ENCODE results near the gene EPHA8.

The EPHA8 gene

DNA sequence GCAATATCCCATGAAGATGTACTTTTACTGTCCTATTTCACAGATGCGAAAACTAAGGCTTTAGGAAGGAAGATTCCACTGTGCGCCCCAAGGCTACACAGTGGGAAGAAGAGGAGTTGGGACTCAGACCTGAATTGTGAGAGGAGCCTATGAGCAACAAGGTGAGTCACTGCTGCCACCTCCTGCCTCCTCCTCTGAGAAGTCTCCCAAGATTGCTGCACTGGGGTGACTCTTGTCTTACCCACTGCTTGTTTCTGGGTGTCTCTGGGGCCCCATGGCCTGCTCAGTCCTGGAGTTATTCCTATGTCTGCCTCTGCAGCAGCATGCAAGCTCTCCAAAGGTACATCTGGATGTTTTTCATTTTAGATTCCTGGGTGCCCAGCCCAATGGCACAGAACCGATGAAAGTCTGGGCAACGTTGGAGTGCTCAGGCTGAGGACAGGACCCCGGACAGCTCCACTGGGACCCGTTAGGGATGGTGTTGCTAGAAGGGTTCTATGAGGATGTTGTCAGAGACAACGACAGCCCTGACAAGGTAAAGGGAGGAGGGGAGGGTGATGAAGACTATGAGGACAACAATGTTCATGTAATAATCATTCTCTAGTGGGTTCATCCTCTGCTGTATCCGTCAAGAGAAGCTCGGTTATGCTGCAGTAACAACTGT, 62.1 kb downstream of the EPHA8 start:
- no peak for DNase-seq

DNA sequence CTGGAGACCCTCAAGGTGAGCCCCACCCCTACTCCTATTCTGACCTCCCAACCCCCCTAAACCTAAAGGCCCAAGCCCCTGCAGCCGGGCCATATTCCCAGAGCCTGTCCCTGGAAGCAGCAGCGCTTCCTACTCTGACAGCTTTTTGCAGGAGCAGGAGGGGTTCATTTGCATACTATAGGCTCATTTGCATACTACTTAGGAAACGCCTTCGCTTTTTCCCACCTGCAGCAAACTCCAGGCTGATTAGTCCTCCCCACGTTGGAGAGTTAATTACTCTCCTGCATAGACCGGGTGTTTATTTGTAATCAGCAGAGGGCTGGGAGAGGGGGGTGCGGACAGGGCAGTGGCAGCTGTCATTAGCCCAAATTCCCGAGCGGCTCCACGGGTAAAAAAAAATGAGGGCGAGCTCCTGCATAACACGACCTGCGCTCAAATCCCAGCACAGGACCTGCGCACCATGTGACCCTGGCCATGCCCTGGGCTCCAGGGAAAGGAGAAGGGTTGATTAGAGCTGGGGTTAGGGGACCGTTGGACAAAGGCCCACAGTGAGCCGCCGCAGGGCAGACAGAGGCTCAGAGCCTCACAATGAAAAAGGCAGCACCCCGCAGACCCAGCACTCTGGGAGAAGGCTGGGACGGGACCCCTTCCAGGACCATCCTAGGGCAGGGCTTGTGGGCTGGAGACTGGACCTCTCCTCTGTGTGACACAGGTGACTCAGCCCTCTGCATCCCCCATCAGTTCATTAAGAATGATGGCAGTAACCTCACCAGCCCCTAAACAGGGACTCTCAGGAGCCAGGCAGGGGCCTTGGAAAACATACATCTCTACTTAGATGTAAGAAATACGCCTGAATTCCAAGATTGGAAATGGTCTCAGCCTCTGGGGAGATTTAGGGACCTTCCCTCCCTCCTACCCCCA, 63.2 kb downstream of the EPHA8 start:
- DNase-seq: no peak

DNA sequence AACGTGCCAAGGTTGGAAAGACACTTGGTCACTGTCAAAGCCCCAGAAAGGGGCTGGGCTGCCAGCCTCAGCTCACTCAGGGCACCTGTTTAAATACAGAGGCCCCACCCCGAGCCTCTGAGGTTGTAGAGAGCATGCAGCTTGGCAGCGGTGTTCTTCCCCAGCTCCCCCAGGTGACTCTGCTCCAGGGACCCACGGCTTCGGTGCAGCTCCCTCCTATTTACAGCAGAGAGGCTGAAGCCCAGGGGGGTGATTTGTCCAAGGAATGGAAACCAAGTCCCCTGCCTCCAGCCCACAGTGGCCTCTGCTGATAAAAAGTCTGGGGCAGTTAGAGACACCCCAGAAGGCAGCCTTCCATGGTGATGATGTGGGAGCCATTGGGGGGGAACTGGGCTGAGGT, 64.0 kb downstream of the EPHA8 start:
- no peak for DNase-seq

DNA sequence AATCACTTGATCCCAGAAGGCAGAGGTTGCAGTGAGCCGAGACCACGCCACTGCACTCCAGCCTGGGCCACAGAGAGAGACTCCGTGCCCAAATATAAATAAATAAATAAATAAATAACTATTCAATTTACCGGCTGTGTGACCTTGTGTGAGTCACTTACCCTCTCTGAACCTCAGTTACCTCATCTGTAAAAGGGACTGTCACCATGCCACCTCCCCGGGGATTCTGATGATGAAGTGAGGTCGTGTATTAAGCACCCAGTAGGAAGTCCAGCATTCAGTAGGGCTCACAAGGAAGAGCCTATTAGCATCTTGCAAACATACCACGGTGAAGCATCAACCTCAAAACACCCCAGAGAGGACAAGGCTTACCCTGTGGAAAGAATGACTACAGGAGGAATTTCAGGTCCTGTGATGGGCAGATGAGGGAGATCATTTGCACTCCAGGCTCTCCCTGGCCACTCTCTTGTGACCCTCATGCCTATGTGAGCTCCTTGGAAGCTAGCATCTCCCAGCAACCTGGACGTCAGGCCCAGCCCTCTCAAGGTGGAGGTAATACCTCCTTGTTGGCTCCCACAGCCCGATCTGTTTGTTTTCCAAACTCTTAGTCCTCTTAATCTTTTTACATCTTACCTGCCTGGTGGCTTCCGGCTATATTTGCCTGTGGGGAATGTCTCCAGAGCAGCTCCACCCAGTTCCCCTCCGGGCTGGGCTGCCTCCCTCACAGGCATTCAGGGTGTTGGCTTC, 65.6 kb downstream of the EPHA8 start:
- DNase-seq: no peak

DNA sequence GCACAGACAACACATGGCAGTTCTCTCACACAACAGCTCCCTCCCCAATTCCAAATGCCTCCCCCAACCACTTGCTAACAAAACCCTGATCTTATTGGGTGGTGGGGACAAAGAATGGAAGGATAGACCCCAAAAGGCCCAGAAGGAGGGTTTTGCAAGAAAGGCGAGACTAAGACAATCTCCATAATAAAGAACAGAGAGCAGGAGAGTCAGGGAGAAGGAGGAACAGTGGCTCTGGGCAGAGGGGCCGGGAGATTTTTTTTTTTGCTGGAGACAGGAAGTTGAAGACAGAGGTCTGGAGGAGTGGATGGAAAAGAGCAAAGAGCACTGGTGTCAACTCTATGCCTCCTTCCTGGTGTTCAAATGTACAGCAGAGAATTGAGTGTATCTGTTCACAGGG, 66.6 kb downstream of the EPHA8 start:
- no peak for DNase-seq

DNA sequence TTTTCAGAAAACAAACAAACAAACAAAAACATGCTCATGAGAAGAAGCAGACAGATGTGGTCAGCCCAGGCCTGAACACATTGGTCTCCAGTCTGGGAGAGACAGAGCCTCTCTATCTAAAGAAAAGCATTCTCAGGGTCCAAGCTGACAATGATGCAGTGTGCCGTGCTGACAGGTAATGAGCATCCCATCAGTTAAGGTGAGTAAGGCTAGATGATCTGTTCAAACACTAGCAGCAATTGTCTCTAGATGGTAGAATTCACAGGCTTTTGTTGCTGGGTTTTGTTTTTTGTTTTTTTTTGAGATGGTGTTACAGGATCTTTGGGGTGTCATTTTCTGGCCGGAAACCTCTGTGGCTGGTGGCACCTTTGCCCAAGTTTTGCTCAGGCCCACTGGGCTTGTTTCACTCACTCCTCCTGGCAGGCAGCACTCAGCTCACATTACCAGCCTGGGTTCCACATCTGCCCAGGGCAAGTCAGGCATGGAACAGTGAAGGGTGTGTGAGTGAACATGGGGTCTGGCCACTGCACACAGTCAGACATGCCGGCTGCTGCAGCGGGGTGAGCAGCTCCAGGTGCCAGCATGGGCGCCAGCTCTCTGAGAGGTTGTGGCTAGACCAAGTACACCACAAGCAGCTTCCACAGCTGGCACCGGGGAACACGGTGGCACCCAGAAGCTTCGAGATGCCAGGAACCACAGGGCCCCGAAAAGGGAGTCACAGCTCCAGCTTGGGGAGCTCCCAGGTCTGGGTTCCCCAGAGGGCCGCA, 70.6 kb downstream of the EPHA8 start:
- DNase-seq: no peak

DNA sequence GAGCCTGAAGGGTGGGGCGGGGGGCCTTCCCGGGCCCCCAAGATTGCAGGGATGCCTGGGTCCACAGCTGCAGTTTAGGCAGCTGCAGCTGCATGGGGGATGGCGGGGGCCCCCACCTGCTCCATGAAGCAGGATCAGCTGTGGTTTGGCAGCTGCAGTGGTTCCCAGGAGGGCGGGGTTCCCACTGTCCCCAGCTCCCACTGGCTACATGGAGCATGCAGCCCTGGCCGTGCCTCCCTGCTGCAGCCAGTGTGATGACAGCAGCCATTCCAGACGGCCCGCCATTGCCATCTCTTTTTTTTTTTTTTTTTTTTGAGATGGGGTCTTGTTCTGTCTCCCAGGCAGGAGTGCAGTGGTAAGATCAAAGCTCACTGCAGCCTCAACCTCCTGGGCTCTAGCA, 72.1 kb downstream of the EPHA8 start:
- no peak for DNase-seq

DNA sequence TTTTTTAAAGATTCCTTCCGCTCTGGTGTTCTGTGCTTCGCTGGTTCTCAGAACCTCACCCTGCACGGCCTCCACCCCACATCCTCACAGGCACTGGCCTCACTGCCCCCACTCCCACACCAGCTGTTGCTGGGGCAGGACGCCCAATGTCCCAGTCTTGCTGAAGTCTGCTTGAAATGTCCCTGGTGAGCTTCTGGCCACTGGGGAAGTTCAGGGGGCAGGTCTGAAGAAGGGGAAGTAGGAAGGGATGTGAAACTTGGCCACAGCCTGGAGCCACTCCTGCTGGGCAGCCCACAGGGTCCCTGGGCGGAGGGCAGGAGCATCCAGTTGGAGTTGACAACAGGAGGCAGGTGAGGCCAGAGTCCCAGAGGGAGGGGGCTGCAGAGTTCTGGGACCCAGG, 73.1 kb downstream of the EPHA8 start, which contains the start of gene C1QA:
Gene C1QA, plus strand, starts transcription at position 276 of the 400 bp plus-strand sequence. CDS start 989 bp downstream, outside the sequence.
- no peak for DNase-seq

DNA sequence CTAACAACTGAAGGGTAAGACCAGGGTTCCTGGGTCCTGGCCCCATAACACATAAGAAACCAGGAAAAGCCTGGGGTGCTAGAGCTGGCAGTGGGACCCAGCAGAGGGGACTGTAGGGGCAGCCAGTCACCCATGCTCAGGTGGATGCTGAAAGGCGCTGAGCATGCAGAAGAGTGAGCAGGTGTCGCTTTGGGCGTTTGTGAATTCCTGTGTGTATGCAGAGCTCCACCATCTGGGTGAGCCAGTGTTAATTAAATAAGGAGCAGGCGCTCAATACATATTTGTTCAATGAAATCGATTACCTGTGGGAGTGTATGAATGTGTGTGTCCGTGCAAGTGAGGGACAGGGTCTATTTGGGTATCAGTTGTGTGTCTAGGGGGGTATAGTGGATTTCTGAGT, 73.6 kb downstream of the EPHA8 start:
- DNase-seq: no peak

DNA sequence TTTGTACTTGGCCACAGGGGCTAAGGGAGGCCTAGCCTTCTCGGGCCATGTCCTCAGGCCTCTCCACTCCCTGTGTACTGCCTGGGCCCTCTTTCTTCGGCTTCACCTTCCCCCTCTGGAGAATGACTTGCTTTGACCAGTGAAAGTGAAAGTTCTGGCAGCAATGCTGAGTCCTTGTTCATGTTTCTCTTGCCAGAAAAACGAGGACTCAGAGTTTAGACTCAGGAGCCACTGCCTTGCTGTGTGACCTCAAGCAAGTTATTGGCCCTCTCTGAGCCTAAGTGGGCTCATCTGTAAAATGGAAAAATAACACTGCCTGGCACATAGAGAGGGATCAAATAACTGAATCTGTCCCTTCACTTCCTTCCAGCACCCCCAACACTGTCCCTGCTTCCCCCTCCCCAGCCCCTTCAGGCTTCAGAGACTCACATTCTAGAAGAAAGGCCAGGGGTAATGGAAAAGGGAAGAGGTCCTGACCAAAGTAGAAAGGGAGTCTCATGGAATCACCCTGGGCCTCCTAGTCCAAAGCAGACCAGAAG, 74.7 kb downstream of the EPHA8 start:
- DNase-seq: no peak

DNA sequence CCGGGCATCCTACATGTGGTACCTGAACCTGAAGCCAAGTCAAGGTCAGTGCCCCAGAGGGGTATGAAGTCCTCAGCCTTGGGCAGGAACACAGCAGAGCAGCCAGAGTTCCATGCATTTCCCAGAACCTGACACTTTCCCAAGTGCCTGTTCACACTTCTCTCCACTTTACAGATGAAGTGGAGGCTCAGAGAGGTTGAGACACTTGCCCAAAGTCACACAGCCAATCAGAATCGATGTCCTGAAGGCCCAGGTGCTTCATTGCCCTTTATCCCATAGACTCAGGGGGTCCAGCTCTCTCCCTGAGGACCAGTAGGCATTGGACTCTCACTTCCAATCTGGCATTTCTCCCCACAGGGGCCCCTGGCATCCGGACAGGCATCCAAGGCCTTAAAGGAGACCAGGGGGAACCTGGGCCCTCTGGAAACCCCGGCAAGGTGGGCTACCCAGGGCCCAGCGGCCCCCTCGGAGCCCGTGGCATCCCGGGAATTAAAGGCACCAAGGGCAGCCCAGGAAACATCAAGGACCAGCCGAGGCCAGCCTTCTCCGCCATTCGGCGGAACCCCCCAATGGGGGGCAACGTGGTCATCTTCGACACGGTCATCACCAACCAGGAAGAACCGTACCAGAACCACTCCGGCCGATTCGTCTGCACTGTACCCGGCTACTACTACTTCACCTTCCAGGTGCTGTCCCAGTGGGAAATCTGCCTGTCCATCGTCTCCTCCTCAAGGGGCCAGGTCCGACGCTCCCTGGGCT, 75.4 kb downstream of the EPHA8 start:
- DNase-seq: no peak

DNA sequence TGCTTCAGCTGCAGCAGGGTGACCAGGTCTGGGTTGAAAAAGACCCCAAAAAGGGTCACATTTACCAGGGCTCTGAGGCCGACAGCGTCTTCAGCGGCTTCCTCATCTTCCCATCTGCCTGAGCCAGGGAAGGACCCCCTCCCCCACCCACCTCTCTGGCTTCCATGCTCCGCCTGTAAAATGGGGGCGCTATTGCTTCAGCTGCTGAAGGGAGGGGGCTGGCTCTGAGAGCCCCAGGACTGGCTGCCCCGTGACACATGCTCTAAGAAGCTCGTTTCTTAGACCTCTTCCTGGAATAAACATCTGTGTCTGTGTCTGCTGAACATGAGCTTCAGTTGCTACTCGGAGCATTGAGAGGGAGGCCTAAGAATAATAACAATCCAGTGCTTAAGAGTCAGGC, 76.0 kb downstream of the EPHA8 start:
- DNase-seq: no peak

DNA sequence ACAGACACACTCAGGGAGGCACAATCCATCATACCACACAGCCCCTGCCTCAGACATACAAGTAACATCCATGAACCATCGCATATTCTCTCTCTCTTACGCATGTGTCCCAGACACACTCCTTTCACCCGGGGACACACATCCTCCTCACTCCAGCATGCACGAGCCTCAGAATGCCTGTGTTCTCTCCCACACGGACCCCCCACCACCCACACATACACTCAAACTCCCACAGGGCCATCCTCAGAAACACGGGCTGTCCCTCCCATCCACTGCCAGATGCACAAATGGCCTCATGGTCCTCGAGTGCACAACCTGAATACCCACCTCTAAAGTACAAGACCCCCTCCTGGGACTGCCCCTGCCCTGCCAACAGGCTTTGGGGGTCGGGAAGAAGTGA, 78.0 kb downstream of the EPHA8 start:
- no peak for DNase-seq

DNA sequence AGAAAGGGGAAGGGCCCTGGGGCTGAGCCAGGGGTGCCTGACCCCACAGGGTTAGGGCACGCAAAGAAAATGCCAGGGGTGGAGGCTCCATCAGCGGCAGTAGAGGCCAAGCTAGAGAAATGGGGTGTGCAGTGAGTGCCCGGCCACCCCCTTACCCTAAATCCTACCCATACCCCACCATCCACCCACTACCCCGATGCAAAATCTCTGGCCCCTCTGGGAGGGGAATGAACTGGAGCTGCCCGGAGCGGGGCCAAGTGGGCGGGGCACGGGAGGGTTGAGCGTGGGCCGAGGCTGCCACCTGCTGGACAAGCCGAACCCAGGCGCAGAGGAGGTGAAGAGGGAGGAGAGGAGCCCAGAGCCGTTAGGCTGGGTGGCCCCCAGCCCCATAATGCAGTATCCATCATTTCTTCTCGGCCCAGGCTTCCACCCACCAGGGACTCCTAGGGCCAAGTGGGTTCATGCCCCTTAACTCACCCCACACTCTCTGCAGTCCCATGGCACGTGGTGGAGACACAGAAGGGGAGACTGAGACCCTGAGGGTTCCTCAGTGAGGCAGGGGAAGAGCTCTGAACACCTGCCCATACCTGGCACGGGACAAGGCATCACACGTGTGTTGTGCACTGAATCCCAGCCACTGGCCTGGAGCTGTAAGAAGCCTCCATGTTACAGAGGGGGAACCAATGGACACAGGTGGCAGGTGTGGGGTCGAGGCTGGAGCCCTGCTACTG, 78.8 kb downstream of the EPHA8 start:
- DNase-seq: peak; percentile 46

DNA sequence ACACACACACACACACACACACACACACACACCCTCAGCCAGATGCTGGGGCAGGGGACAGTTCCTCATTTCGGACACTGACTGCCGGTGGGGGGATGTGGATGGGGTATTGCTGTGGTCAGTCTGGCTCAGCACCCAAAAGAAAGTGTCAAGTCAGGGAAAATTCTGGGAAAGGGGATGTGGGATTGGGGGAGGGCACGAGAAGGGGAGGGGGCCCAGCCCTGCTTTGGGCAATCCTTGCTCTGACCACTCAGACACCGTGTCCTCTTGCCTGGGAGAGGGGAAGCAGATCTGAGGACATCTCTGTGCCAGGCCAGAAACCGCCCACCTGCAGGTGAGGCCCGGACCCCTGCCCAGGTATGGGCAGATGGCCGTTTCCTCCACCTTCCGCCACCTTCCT, 80.1 kb downstream of the EPHA8 start, which contains the start of gene C1QC:
Gene C1QC, plus strand, starts transcription at position 253 of the 400 bp plus-strand sequence. CDS start 391 bp downstream, outside the sequence.
- no peak for DNase-seq

DNA sequence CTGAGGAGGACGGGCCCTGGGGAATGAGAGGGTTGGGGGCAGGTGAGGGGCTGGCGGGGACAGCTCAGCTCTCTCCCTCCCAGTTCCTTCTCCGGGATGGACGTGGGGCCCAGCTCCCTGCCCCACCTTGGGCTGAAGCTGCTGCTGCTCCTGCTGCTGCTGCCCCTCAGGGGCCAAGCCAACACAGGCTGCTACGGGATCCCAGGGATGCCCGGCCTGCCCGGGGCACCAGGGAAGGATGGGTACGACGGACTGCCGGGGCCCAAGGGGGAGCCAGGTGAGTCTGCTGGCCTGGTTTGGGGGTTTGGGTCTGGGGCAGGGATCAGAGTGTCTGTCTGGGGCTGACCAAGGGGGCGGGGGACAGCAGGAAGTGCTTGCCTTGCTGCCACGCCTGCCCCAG, 80.6 kb downstream of the EPHA8 start:
- no peak for DNase-seq

DNA sequence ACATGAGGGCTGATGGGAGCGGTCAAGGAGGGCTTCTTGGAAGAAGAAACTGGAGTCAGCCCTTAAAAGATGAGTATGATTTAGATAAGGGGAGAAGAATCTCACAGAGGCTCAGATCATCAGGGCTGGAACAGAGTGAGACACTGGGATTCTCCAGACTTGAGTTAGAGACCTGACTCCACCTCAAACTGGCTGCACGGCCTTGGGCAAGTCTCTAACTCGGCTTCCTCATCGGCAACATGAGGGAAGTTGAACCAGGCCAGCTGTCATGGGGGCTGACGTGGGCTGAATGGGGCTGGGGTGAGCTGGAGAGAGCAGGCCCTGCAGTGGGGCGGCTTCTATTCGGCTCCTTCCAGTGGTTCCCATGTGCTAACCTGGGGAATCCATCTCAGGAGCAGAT, 82.6 kb downstream of the EPHA8 start:
- DNase-seq: no peak

DNA sequence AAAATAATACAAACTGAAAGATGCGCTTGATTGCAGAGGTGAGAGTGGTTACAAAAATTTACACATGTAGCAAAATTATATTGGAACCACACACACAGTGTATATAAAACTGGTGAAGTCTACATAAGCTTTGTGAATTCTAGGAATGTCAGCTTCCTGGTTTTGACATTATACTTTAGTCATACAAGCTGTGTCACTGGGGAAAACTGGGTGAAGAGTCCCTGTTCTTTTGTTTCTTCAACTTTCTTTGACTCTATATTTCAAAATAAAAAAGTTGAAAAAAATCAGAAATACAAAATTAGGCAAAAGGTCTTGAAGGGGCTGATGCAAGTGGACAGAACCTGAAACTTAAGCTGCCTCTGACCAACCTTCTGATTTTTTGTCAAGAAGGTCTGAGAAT, 83.1 kb downstream of the EPHA8 start:
- no peak for DNase-seq

DNA sequence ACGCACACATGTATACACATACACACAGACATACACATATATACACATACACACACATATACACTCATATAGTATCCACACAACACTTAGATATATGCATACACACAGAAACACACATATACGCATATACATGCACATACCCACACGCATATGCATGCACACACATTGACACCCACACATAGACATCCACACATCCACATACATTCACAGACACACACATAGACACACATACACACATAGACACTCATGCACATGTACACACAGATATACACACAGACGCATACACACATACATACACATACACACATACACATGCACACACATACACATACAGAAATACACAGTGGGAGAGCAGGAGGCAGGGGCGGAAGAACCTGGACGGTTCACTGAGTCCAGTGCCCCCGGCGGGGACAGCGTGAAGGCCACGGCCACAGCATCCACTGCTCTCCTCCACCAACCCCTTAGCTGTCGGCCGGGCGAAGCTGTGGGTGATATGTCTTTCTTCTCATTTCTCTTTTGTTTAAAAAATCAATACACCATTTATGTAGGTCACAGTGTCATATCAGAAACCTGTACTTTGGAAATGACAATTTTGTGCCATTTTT, 86.9 kb downstream of the EPHA8 start:
- DNase-seq: no peak
